Stimulated activated naive CD4-positive, alpha-beta T cell (primary cell): ENCODE measurements around the gene LGALS4.
"Not testable (repeated sequence)": the region's sequence is repeated elsewhere in the genome, so short reads cannot be mapped to it uniquely, and the experiment has no call there.

Source experiments
- DNase-seq, 6 experiments: peaks; one replicate each; lab custom pipeline; 2025; lab: John Stamatoyannopoulos, UW

Gene LGALS4

GRCh38 chr19:38842439-38843174, 29.9 kb upstream of the LGALS4 start:
- DNase-seq: peak; percentile 53 to 85 (median 62)

- DNase-seq: peak; percentile 61 to 85 (median 70)
Observed at GRCh38 chr19:38841787-38842438, 29.2 kb upstream of the LGALS4 start.

- no peak for DNase-seq
Observed at GRCh38 chr19:38841180-38841766, 28.5 kb upstream of the LGALS4 start.

- DNase-seq: no peak
Observed at GRCh38 chr19:38840583-38840968, 27.8 kb upstream of the LGALS4 start.

- no peak for DNase-seq
Observed at GRCh38 chr19:38839816-38840582, 27.3 kb upstream of the LGALS4 start.

- no peak for DNase-seq
Observed at GRCh38 chr19:38838986-38839761, 26.4 kb upstream of the LGALS4 start.

GRCh38 chr19:38838208-38838985, 25.7 kb upstream of the LGALS4 start:
- no peak for DNase-seq

GRCh38 chr19:38837656-38838121, 24.9 kb upstream of the LGALS4 start:
- DNase-seq: no peak

- no peak for DNase-seq
Observed at GRCh38 chr19:38836983-38837626, 24.4 kb upstream of the LGALS4 start.

- DNase-seq: no peak
Observed at GRCh38 chr19:38836159-38836982, 23.6 kb upstream of the LGALS4 start.

GRCh38 chr19:38834590-38834989, 21.8 kb upstream of the LGALS4 start:
- DNase-seq: no peak

- no peak for DNase-seq
Observed at GRCh38 chr19:38834104-38834490, 21.4 kb upstream of the LGALS4 start.

- no peak for DNase-seq
Observed at GRCh38 chr19:38833092-38833425, 20.3 kb upstream of the LGALS4 start.

- DNase-seq: peak in 1 of 6 experiments; percentile 37
Observed at GRCh38 chr19:38831142-38831605, 18.4 kb upstream of the LGALS4 start.

- DNase-seq: no peak
Observed at GRCh38 chr19:38830039-38830733, 17.4 kb upstream of the LGALS4 start.

- not testable (repeated sequence) for DNase-seq
Observed at GRCh38 chr19:38829203-38829602, 16.5 kb upstream of the LGALS4 start.

- DNase-seq: no peak
Observed at GRCh38 chr19:38826856-38827551, 14.3 kb upstream of the LGALS4 start.

- DNase-seq: not testable (repeated sequence)
Observed at GRCh38 chr19:38825936-38826335, 13.2 kb upstream of the LGALS4 start.
